HepG2 (cell line): ENCODE results near the gene ABHD13. TPM values are rescaled to one million over a fixed set of nuclear protein-coding genes. Genes with fewer than 3 reads are reported as not detected.

Source experiments
- CSRNP2 ChIP-seq: sonication (generic); formaldehyde crosslinking; conservative IDR thresholded peaks from 2 replicates; pipeline ENCODE4 v1.8.0; 2022; ENCODE audit warnings: low read depth, missing genetic modification reagents
- FOXC1 ChIP-seq: sonication (generic); formaldehyde crosslinking; IDR thresholded peaks from 2 replicates; pipeline ENCODE4 v1.8.0; 2022; ENCODE audit warnings: mild to moderate bottlenecking, missing genetic modification reagents, borderline replicate concordance
- FOXO1 ChIP-seq: sonication (generic); formaldehyde crosslinking; IDR thresholded peaks from 2 replicates; pipeline ENCODE4 v1.4.0; 2020; ENCODE audit warnings: missing genetic modification reagents
- GZF1 ChIP-seq: sonication (generic); formaldehyde crosslinking; IDR thresholded peaks from 2 replicates; pipeline ENCODE4 v1.5.1; 2020; ENCODE audit warnings: mild to moderate bottlenecking, missing genetic modification reagents
- HNRNPK ChIP-seq: fragments of 200-400 bp; formaldehyde crosslinking; IDR thresholded peaks from 2 replicates; pipeline ENCODE4 v1.6.1; 2018; ENCODE audit warnings: low read length, low read depth, moderate library complexity, mild to moderate bottlenecking; ENCODE audit not compliant: poor library complexity, severe bottlenecking
- IRF2 ChIP-seq: IDR thresholded peaks from 2 replicates; pipeline ENCODE4 v1.6.1; 2018; ENCODE audit warnings: missing genetic modification reagents, missing compliant biosample characterization
- MIER2 ChIP-seq: IDR thresholded peaks from 2 replicates; pipeline ENCODE4 v1.6.1; 2016; ENCODE audit warnings: missing biosample characterization, missing genetic modification reagents
- MTF2 ChIP-seq: sonication (generic); formaldehyde crosslinking; IDR thresholded peaks from 2 replicates; pipeline ENCODE4 v1.5.0; 2020; ENCODE audit warnings: missing genetic modification reagents, borderline replicate concordance
- NFIC ChIP-seq: IDR thresholded peaks from 2 replicates; pipeline ENCODE4 v1.6.1; 2012; ENCODE audit warnings: mild to moderate bottlenecking, low read length, inconsistent platforms
- ONECUT2 ChIP-seq: sonication (generic); formaldehyde crosslinking; IDR thresholded peaks from 2 replicates; pipeline ENCODE4 v1.4.0; 2020; ENCODE audit warnings: missing genetic modification reagents
- ZBTB37 ChIP-seq: sonication (generic); formaldehyde crosslinking; IDR thresholded peaks from 2 replicates; pipeline ENCODE4 v1.4.0; 2020; ENCODE audit warnings: mild to moderate bottlenecking, missing genetic modification reagents
- ZFYVE20 ChIP-seq: sonication (generic); formaldehyde crosslinking; IDR thresholded peaks from 2 replicates; pipeline ENCODE4 v1.8.0; 2023; ENCODE audit warnings: low read depth, mild to moderate bottlenecking, moderate library complexity, missing genetic modification reagents, borderline replicate concordance
- ZHX1 ChIP-seq: sonication (generic); formaldehyde crosslinking; IDR thresholded peaks from 2 replicates; pipeline ENCODE4 v1.8.1; 2022; ENCODE audit warnings: low read depth, mild to moderate bottlenecking, missing genetic modification reagents
- ZNF235 ChIP-seq: sonication (generic); formaldehyde crosslinking; IDR thresholded peaks from 2 replicates; pipeline ENCODE4 v1.8.1; 2023; ENCODE audit warnings: mild to moderate bottlenecking, missing genetic modification reagents, borderline replicate concordance
- ZNF580 ChIP-seq: IDR thresholded peaks from 2 replicates; pipeline ENCODE4 v1.6.1; 2016; ENCODE audit warnings: low read depth, borderline replicate concordance
- ZNF691 ChIP-seq: sonication (generic); formaldehyde crosslinking; IDR thresholded peaks from 2 replicates; pipeline ENCODE4 v1.4.0; 2020; ENCODE audit warnings: missing genetic modification reagents, low read depth, mild to moderate bottlenecking, borderline replicate concordance
- ZNF772 ChIP-seq: sonication (generic); formaldehyde crosslinking; IDR thresholded peaks from 2 replicates; pipeline ENCODE4 v1.5.0; 2020; ENCODE audit warnings: mild to moderate bottlenecking, missing genetic modification reagents
- ZNF841 ChIP-seq: sonication (generic); formaldehyde crosslinking; IDR thresholded peaks from 2 replicates; pipeline ENCODE4 v1.8.1; 2023; ENCODE audit warnings: missing genetic modification reagents, borderline replicate concordance
- polyA plus RNA-seq, 8 experiments: library from polyadenylated mRNA; depleted of rRNA in 3 of 8; stranded (reverse) in 7 of 8; unstranded in 1 of 8; fragments of >200 nt; fragmentation: Illumina TruSeq in 4 of 8; extraction: Trizol in 4 of 8; gene quantifications; 2 replicates each; pipeline versions ENCODE4 v1.2.1 to v1.2.3, GENCODE V29; 2011 to 2016; ENCODE audit warnings: low read depth in 4 of 8, missing spikeins in 1 of 8, mixed read lengths in 1 of 8; ENCODE audit not compliant: insufficient read depth in 1 of 8
- total RNA-seq, 5 experiments: library from RNA; depleted of rRNA; stranded (reverse); fragments of >200 nt; fragmentation: Illumina TruSeq; extraction: Trizol; gene quantifications; 2 replicates each; pipeline ENCODE4 v1.2.3, GENCODE V29; 2016; ENCODE audit warnings: low read depth in 1 of 5

ABHD13 gene
- total and polyA plus RNA-seq, 2 of the 13 experiments (the other 11 are each of a cell fraction or from before 2014, with no cell fraction given) = 4.3 to 6.2 TPM

GRCh38 chr13:108218044-108218974 is at the start of gene ABHD13 (continued):
- TF ChIP-seq GZF1 (CRISPR knock-in tag) (no peak), NFIC (0 out of 2 replicates have a peak, but pooled peaks have one; percentile 32), CSRNP2 (CRISPR knock-in tag) (no peak), HNRNPK (peak; percentile 50), ZNF772 (CRISPR knock-in tag) (peak; percentile 49; the same call in 1 of the 2 replicates), ZNF691 (CRISPR knock-in tag) (peak; percentile 80; the same call in 1 of the 2 replicates), FOXO1 (CRISPR knock-in tag) (peak; percentile 41; the same call in 1 of the 2 replicates), ONECUT2 (CRISPR knock-in tag) (no peak), ZNF580 (CRISPR knock-in tag) (no peak; the same call in 1 of the 2 replicates), MTF2 (CRISPR knock-in tag) (peak; percentile 52; the same call in 1 of the 2 replicates), MIER2 (CRISPR knock-in tag) (no peak), FOXC1 (CRISPR knock-in tag) (no peak; the same call in 1 of the 2 replicates), ZNF841 (CRISPR knock-in tag) (peak; percentile 25; the same call in 1 of the 2 replicates), ZHX1 (CRISPR knock-in tag) (no peak), IRF2 (CRISPR knock-in tag) (peak; percentile 78; the same call in 1 of the 2 replicates), ZFYVE20 (CRISPR knock-in tag) (no peak), ZBTB37 (CRISPR knock-in tag) (no peak), ZNF235 (CRISPR knock-in tag) (no peak; the same call in 1 of the 2 replicates)
